GM19452 (cell line): ENCODE measurements around the gene GSTM3.
"Not testable (repeated sequence)": the region's sequence is repeated elsewhere in the genome, so short reads cannot be mapped to it uniquely, and the experiment has no call there.

Experiments used
- ATAC-seq: cut with Tn5 transposase; IDR thresholded peaks from one replicate; pipeline ENCODE4 v1.9.1; 2021; ENCODE audit not compliant: unreplicated experiment

The GSTM3 gene

GRCh38 chr1:109708949-109709348 lies 31.9 kb downstream of the GSTM3 start:
- ATAC-seq, result not testable (repeated sequence)

- ATAC-seq, result no peak
Measured at GRCh38 chr1:109705411-109705810, 35.4 kb downstream of the GSTM3 start.

- no peak for ATAC-seq
Measured at GRCh38 chr1:109704173-109704572, 36.7 kb downstream of the GSTM3 start.

GRCh38 chr1:109702940-109703339 lies 37.9 kb downstream of the GSTM3 start:
- not testable (repeated sequence) for ATAC-seq

- ATAC-seq, result not testable (repeated sequence)
Measured at GRCh38 chr1:109697861-109698260, 43.0 kb downstream of the GSTM3 start.

GRCh38 chr1:109697066-109697465 lies 43.8 kb downstream of the GSTM3 start:
- no peak for ATAC-seq

GRCh38 chr1:109695138-109695537 lies 45.7 kb downstream of the GSTM3 start:
- ATAC-seq, result not testable (repeated sequence)

- ATAC-seq, result not testable (repeated sequence)
Measured at GRCh38 chr1:109694400-109694799, 46.4 kb downstream of the GSTM3 start.

- no peak for ATAC-seq
Measured at GRCh38 chr1:109691759-109692158, 49.1 kb downstream of the GSTM3 start.

- ATAC-seq, result no peak
Measured at GRCh38 chr1:109689844-109690405, 50.9 kb downstream of the GSTM3 start.

GRCh38 chr1:109687641-109688499 lies 53.0 kb downstream of the GSTM3 start, which contains the start of gene GSTM1:
GSTM1 (plus strand) TSS chr1:109687817; CDS start chr1:109687874, 57 bp downstream.
- ATAC-seq, result peak; percentile 94

- ATAC-seq, result not testable (repeated sequence)
Measured at GRCh38 chr1:109687109-109687508, 53.7 kb downstream of the GSTM3 start.

GRCh38 chr1:109685890-109686289 lies 54.9 kb downstream of the GSTM3 start:
- not testable (repeated sequence) for ATAC-seq

- not testable (repeated sequence) for ATAC-seq
Measured at GRCh38 chr1:109685399-109685798, 55.4 kb downstream of the GSTM3 start.

- not testable (repeated sequence) for ATAC-seq
Measured at GRCh38 chr1:109684777-109685176, 56.1 kb downstream of the GSTM3 start.
